Tibial nerve (tissue), 4 donors: Measurements from ENCODE around the gene CACNA1S. TPM values are rescaled to one million over a fixed set of nuclear protein-coding genes. Genes with fewer than 3 reads are reported as not detected.

Experiments
- DNase-seq, 2 donors: peaks; one replicate each; pipeline ENCODE4 v3.0.0-alpha.2; 2019; ENCODE audit warnings: low spot score in 2 of 2
- H3K27ac ChIP-seq, 4 donors: fragments of 200-600 bp; sonication (generic) in 3 of 4; one replicate each; pipeline ENCODE4 v1.5.1; 2017 to 2019; ENCODE audit warnings: mild to moderate bottlenecking in 1 of 4
- H3K27me3 ChIP-seq, 2 donors: fragments of 200-600 bp; sonication (generic) in 1 of 2; one replicate each; pipeline versions ENCODE4 v1.5.1 to v1.6.0; 2017 to 2019
- H3K36me3 ChIP-seq, 3 donors: fragments of 200-600 bp; sonication (generic); one replicate each; pipeline ENCODE4 v1.5.1; 2018 to 2019
- H3K4me1 ChIP-seq, 4 donors: fragments of 200-600 bp; sonication (generic) in 3 of 4; one replicate each; pipeline ENCODE4 v1.5.1; 2017 to 2019
- H3K4me3 ChIP-seq, 4 donors: fragments of 200-600 bp; sonication (generic) in 3 of 4; one replicate each; pipeline ENCODE4 v1.5.1; 2017 to 2019; ENCODE audit warnings: mild to moderate bottlenecking in 1 of 4, moderate library complexity in 1 of 4
- H3K9me3 ChIP-seq, 4 donors: fragments of 200-600 bp; sonication (generic) in 3 of 4; one replicate each; pipeline ENCODE4 v1.5.1; 2017 to 2019
- EP300 ChIP-seq, 2 donors: sonication (generic); formaldehyde crosslinking; IDR thresholded peaks; one replicate each; pipeline ENCODE4 v1.6.1; 2017; ENCODE audit warnings: antibody characterized with exemption in 2 of 2, mild to moderate bottlenecking in 1 of 2
- POLR2A ChIP-seq, 2 donors: fragments of 450-650 bp; IDR thresholded peaks; one replicate each; pipeline ENCODE4 v1.6.1; 2017; ENCODE audit warnings: antibody characterized with exemption in 2 of 2, mild to moderate bottlenecking in 2 of 2, moderate library complexity in 2 of 2
- whole genome bisulfite sequencing, 2 donors: methylation state at CpG; one replicate each; pipeline ENCODE4 v1.1.5; 2018; 5-methylcytosine and 5-hydroxymethylcytosine counted together
- total RNA-seq, 4 donors: library from RNA; depleted of rRNA; stranded (reverse); fragments of >200 nt; gene quantifications; one replicate each; pipeline ENCODE4 v1.1.0, GENCODE V29; 2016
- TF ChIP-seq, protein P1 (sequence below), 5 experiments: fragments of 200-600 bp in 3 of 5; fragments of 450-650 bp in 2 of 5; sonication (generic) in 3 of 5; IDR thresholded peaks; one replicate each; pipeline ENCODE4 v1.5.1; 2016 to 2019; ENCODE audit warnings: antibody characterized with exemption in 5 of 5, mild to moderate bottlenecking in 3 of 5, moderate library complexity in 2 of 5

Gene CACNA1S
- total RNA-seq, 4 donors from 2014 or later: not detected

DNA sequence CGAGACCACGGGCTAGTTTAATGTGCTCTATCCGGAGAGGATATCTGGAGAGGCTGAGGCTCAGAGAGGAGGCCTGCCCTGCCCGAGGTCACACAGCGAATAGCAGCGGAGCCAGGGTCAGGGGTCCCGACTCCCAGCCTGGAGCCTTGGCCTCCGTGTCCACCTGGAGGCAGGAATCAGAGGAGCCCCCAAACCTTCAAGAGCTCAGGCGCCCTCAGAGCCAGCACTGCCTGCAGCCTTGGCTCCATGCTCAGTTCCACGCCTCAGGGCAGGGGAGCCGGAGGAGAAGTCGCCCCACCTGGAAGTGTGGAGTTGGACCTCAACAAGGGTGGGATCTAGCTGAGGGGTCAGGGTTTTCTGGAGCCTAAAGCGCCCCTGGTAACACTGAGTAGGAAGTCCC is 16.7 kb upstream of the CACNA1S start:
- H3K4me3 ChIP-seq: no peak overlapping the region
- no peak for TF ChIP-seq POLR2A (IDR thresholded peaks at IDR 0.05)
- no peak for TF ChIP-seq EP300 (IDR thresholded peaks at IDR 0.05)
- TF ChIP-seq, protein P1, sequence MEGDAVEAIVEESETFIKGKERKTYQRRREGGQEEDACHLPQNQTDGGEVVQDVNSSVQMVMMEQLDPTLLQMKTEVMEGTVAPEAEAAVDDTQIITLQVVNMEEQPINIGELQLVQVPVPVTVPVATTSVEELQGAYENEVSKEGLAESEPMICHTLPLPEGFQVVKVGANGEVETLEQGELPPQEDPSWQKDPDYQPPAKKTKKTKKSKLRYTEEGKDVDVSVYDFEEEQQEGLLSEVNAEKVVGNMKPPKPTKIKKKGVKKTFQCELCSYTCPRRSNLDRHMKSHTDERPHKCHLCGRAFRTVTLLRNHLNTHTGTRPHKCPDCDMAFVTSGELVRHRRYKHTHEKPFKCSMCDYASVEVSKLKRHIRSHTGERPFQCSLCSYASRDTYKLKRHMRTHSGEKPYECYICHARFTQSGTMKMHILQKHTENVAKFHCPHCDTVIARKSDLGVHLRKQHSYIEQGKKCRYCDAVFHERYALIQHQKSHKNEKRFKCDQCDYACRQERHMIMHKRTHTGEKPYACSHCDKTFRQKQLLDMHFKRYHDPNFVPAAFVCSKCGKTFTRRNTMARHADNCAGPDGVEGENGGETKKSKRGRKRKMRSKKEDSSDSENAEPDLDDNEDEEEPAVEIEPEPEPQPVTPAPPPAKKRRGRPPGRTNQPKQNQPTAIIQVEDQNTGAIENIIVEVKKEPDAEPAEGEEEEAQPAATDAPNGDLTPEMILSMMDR (IDR thresholded peaks at IDR 0.05): no peak
- H3K4me1 ChIP-seq: no peaks in the 10 kb centered on the region
- peaks cover 0 to 20% (median 0%) of the 10 kb centered on the region in 3 donors for H3K36me3 ChIP-seq
- H3K27ac ChIP-seq: no peak overlapping the region
- DNase-seq: no peak
- H3K9me3 ChIP-seq: no peaks in the 10 kb centered on the region
- 94 to 99% methylated on average over 8 to 13 of the region's 13 CpGs for WGBS, 2 donors
- no peaks in the 10 kb centered on the region for H3K27me3 ChIP-seq

DNA sequence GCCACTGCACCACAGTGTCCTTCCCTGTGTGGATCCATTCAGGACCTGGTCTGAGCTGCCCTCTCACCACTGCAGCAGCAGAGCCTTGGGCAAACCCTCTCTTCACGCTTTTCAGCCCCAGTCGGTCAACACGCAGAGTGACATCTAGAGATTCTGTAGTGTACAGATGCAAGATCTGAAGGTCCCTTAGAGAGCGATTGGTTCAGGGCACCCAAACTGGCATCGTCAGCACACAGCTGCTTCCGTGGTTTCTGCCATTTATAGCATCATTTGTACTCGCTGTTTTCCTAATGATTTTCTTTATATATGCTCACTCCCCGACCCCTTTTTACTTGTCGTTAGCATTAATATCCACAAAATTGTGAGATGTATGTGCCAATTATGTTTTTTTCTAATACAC is 16.2 kb upstream of the CACNA1S start:
- Histone ChIP-seq H3K27ac (no peak overlapping the region), H3K4me1 (no peaks in the 10 kb centered on the region), H3K9me3 (no peaks in the 10 kb centered on the region), H3K27me3 (no peaks in the 10 kb centered on the region), H3K36me3 (peaks cover 0 to 15% (median 0%) of the 10 kb centered on the region in 3 donors), H3K4me3 (no peak overlapping the region)
- TF ChIP-seq POLR2A (IDR thresholded peaks at IDR 0.05) (no peak), EP300 (IDR thresholded peaks at IDR 0.05) (no peak)
- TF ChIP-seq, protein P1 (IDR thresholded peaks at IDR 0.05): no peak
- no peak for DNase-seq
- 87 to 91% methylated on average over 9 of the region's 9 CpGs for WGBS, 2 donors

DNA sequence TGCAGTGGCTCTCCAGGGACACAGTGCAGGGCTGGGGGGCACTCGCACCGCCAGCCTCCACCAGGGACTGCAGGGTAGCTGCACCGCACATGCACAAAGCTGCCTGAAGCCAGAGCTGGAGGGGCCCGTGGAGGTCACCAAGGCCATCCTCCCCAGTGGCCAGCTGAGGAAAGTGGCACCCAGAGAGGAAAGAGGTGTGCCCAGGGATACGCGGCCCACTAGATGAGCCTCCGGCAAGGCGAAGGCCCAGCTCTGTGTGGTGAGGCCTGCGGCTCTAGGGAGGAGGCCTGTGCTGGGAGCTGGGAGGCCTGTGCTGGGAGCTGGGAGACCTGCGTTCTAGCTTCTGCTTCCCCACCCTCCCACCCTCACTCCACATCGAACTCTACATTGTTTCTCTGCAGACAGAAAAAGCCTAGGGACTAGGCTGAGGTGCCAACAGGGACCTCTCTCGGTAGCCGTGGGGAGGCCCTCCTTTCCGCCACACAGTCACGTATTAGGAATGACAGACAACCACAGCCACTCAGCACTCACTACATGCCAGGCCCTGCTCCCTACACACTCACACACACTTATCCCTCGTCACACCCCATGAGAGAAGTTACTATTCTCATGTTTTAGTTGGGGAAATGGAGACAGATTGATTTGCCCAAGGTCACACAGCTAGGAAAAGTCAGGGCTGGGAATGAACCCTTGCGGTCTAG is 15.7 kb upstream of the CACNA1S start:
- Histone ChIP-seq H3K27me3 (no peaks in the 10 kb centered on the region), H3K36me3 (peaks cover 0 to 9% (median 0%) of the 10 kb centered on the region in 3 donors), H3K27ac (no peak overlapping the region), H3K9me3 (no peaks in the 10 kb centered on the region), H3K4me3 (no peak overlapping the region), H3K4me1 (no peaks in the 10 kb centered on the region)
- 84 to 86% methylated on average over 16 to 17 of the region's 17 CpGs for WGBS, 2 donors
- DNase-seq: no peak
- TF ChIP-seq, protein P1 (IDR thresholded peaks at IDR 0.05): no peak
- TF ChIP-seq EP300 (IDR thresholded peaks at IDR 0.05) (no peak), POLR2A (IDR thresholded peaks at IDR 0.05) (no peak)

DNA sequence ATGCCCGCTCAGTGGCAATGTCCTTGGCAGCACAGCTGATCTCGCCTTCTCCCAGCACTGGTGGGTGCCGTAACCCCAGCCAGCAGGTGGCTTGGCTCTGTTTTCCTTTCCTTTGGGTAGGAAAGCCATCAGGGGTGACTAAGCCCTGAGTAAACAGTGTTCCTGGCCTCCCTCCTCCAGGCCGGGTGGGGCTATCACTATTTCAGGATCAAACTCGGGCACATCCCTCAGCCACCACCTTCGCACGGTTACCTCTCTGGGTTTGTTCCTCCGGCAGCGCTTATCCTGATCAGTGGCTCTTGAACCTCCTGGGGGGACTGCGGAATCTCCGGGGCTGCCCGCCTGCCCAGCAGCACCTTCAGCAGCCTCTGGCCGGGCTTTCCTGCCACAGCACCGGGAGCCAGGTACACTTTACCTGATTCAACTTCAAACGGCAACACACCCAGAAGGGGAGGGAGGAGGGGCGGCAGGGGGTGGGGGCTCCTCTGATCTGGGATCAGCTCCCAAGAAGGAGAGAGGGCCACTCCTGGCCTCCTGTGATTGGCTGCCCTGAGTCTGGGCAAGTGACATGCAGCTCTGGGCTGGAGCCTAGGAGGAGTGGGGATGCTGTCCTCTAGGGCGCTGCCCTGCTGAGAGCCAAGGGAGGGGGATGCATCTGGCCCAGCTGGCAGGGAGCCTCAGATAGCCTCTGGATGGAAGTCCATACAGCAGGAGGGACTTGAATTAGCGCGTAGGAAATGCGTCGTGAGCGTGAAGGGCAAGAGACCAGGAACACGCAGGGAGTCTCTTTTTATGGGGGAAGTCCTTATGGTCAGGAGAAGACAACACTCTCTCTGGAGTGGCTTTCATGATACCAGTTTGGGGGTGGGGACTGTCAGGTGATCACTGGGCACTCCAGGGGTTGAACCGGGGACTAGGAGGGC is 14.9 kb upstream of the CACNA1S start, which contains the start of gene ASCL5:
Gene ASCL5 (minus strand): TSS at position 353 of the 923 bp plus-strand sequence. CDS start 11,812 bp downstream, outside the sequence.
- no peak for TF ChIP-seq POLR2A (IDR thresholded peaks at IDR 0.05)
- no peak for TF ChIP-seq EP300 (IDR thresholded peaks at IDR 0.05)
- TF ChIP-seq, protein P1 (IDR thresholded peaks at IDR 0.05): no peak
- Histone ChIP-seq H3K4me3 (no peak within 1 kb of the TSS), H3K36me3 (peaks cover 0 to 1% (median 0%) of the 10 kb centered on the region in 3 donors), H3K9me3 (no peaks in the 10 kb centered on the region), H3K4me1 (no peaks in the 10 kb centered on the region), H3K27me3 (peaks cover 0 to 5% of the 10 kb centered on the region in 2 donors), H3K27ac (no peak within 1 kb of the TSS)
- 74% methylated on average over 22 to 23 of the region's 24 CpGs for WGBS, 2 donors
- no peak for DNase-seq

DNA sequence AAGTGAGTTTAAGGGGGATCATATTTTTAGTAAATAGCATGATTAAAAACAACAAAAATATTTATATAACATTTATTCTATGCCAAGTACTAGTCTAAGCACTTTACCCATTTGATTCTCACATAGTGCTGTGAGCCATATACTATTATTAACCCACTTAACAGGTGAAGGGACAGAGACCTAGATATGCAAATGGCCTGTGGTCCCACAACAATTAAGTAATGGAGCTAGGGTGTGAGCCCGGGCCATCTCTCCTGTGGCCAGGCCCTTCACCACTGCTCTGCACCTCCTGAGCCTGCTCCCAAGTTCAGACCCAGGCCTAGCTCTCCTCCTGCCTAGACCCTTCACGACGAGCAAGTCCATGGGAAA is 14.2 kb upstream of the CACNA1S start:
- TF ChIP-seq, protein P1 (IDR thresholded peaks at IDR 0.05): no peak
- TF ChIP-seq EP300 (IDR thresholded peaks at IDR 0.05) (no peak), POLR2A (IDR thresholded peaks at IDR 0.05) (no peak)
- Histone ChIP-seq H3K4me3 (no peak overlapping the region), H3K27me3 (peaks cover 0 to 8% of the 10 kb centered on the region in 2 donors), H3K9me3 (no peaks in the 10 kb centered on the region), H3K36me3 (no peaks in the 10 kb centered on the region), H3K4me1 (no peaks in the 10 kb centered on the region), H3K27ac (no peak overlapping the region)
- 64 to 71% methylated on average over 1 to 3 of the region's 3 CpGs for WGBS, 2 donors
- DNase-seq: no peak
